ENCODE results near the gene LRCH1. TPM values are rescaled to one million over a fixed set of nuclear protein-coding genes. Genes with fewer than 3 reads are reported as not detected.

The LRCH1 gene
- total RNA-seq, 1 donor from 2014 or later, result 2.9 TPM

DNA sequence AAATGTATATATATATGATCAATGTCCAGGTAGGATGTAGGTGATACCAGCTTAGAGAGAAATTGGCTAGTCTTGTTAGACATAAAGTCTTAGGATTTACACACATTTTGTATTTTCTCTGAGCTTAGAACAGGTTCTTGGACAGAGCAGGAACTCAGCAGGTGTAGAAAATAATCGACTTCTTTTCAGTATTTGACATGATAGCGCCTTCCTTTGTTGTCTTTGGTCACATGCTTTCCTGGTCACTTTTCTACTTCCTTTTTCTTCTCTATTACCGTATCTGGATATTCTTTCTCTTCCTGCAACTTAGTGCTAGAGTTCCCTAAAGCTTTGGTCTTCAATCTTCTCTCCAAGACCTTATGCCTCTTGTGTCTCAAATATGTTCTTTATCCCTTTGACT is 107.4 kb downstream of the LRCH1 start:
- H3K36me3 ChIP-seq, result no peaks in the 10 kb centered on the region
- no peaks in the 10 kb centered on the region for H3K27me3 ChIP-seq
- no peak overlapping the region for H2AFZ ChIP-seq (replicated peaks)
- H3K79me2 ChIP-seq (ENCODE audit: low read depth), result no peaks in the 10 kb centered on the region
- H3K4me2 ChIP-seq, result no peak overlapping the region
- no peaks in the 10 kb centered on the region for H3K9me3 ChIP-seq (ENCODE audit: low read depth)
- H3K9ac ChIP-seq, result no peak overlapping the region
- Mint-ChIP-seq H3K27ac (no peak overlapping the region), H3K4me1 (peaks cover 25% of the 10 kb centered on the region), H3K36me3 (no peaks in the 10 kb centered on the region), H3K9me3 (no peaks in the 10 kb centered on the region), H3K4me3 (no peak overlapping the region), H3K27me3 (ENCODE audit: insufficient read depth, low read depth) (no peaks in the 10 kb centered on the region)
- TF ChIP-seq, protein P1, sequence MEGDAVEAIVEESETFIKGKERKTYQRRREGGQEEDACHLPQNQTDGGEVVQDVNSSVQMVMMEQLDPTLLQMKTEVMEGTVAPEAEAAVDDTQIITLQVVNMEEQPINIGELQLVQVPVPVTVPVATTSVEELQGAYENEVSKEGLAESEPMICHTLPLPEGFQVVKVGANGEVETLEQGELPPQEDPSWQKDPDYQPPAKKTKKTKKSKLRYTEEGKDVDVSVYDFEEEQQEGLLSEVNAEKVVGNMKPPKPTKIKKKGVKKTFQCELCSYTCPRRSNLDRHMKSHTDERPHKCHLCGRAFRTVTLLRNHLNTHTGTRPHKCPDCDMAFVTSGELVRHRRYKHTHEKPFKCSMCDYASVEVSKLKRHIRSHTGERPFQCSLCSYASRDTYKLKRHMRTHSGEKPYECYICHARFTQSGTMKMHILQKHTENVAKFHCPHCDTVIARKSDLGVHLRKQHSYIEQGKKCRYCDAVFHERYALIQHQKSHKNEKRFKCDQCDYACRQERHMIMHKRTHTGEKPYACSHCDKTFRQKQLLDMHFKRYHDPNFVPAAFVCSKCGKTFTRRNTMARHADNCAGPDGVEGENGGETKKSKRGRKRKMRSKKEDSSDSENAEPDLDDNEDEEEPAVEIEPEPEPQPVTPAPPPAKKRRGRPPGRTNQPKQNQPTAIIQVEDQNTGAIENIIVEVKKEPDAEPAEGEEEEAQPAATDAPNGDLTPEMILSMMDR (IDR thresholded peaks at IDR 0.05), result no peak
- no peak for TF ChIP-seq EZH2 (IDR thresholded peaks at IDR 0.05)
- TF ChIP-seq EZH2phosphoT487 (IDR thresholded peaks at IDR 0.05), result no peak
- H3K4me1 ChIP-seq, result peaks cover 30% of the 10 kb centered on the region
- no peak overlapping the region for H3K4me3 ChIP-seq
- H4K20me1 ChIP-seq (ENCODE audit: low read depth), result no peaks in the 10 kb centered on the region
- H3F3A ChIP-seq (ENCODE audit: low read depth), result no peaks in the 10 kb centered on the region
- DNase-seq (ENCODE audit: low spot score), result no peak
- H3K27ac ChIP-seq, result no peak overlapping the region

DNA sequence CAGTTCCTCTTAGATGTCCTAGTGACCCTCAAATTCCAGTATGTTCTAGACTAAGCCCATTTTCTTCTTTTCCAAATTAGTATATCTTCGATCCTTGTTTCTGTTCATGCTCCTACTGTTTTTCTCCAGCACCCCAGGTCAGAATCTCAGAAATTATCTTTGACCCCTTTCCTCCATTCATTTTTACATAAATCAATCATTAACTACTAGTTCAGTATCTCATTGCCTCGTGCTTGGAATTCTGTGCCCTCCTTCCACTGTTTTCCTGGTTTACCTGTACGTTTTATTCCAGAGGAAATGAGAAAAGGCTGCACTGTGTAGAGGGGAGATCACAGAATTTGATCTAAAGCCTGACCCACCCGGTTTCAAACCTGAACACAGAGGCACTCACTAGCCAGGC is 107.9 kb downstream of the LRCH1 start:
- Mint-ChIP-seq H3K27ac (no peak overlapping the region), H3K9me3 (no peaks in the 10 kb centered on the region), H3K4me1 (peaks cover 25% of the 10 kb centered on the region), H3K27me3 (ENCODE audit: insufficient read depth, low read depth) (no peaks in the 10 kb centered on the region), H3K36me3 (no peaks in the 10 kb centered on the region), H3K4me3 (no peak overlapping the region)
- Histone ChIP-seq H3K4me2 (no peak overlapping the region), H3F3A (ENCODE audit: low read depth) (no peaks in the 10 kb centered on the region), H3K9me3 (ENCODE audit: low read depth) (no peaks in the 10 kb centered on the region), H3K27ac (no peak overlapping the region), H3K36me3 (no peaks in the 10 kb centered on the region), H4K20me1 (ENCODE audit: low read depth) (no peaks in the 10 kb centered on the region), H3K27me3 (no peaks in the 10 kb centered on the region), H2AFZ (replicated peaks) (no peak overlapping the region), H3K79me2 (ENCODE audit: low read depth) (no peaks in the 10 kb centered on the region), H3K4me3 (no peak overlapping the region), H3K4me1 (peaks cover 32% of the 10 kb centered on the region), H3K9ac (no peak overlapping the region)
- no peak for TF ChIP-seq EZH2phosphoT487 (IDR thresholded peaks at IDR 0.05)
- no peak for TF ChIP-seq EZH2 (IDR thresholded peaks at IDR 0.05)
- TF ChIP-seq, protein P1 (IDR thresholded peaks at IDR 0.05), result no peak
- DNase-seq (ENCODE audit: low spot score), result no peak

DNA sequence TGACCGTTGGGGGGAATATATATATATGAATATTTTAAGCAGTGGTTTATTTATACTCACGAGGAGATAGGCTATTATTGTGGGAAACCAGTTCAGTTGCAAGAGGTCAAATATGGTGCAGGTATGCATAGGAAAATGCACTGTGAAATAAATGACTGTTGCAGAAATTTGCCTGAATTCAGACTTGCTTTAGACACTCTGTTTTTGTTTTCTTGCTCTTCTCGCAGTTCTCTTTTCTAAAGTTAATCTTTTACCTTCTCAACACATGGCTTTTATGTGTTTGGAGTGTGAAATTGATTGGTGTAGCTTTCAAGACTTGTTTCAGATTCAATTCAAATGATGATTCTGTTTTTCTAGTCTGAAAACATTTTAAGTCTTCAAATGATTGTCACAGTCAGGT is 109.7 kb downstream of the LRCH1 start:
- Mint-ChIP-seq H3K4me1 (peaks cover 34% of the 10 kb centered on the region), H3K4me3 (no peak overlapping the region), H3K27ac (no peak overlapping the region), H3K36me3 (no peaks in the 10 kb centered on the region), H3K27me3 (ENCODE audit: insufficient read depth, low read depth) (no peaks in the 10 kb centered on the region), H3K9me3 (no peaks in the 10 kb centered on the region)
- H3K27ac ChIP-seq, result no peak overlapping the region
- no peaks in the 10 kb centered on the region for H3K36me3 ChIP-seq
- no peaks in the 10 kb centered on the region for H4K20me1 ChIP-seq (ENCODE audit: low read depth)
- H3K4me3 ChIP-seq, result no peak overlapping the region
- no peaks in the 10 kb centered on the region for H3K27me3 ChIP-seq
- no peaks in the 10 kb centered on the region for H3K79me2 ChIP-seq (ENCODE audit: low read depth)
- DNase-seq (ENCODE audit: low spot score), result no peak
- H3K4me1 ChIP-seq, result peaks cover 37% of the 10 kb centered on the region
- TF ChIP-seq EZH2 (IDR thresholded peaks at IDR 0.05) (no peak), EZH2phosphoT487 (IDR thresholded peaks at IDR 0.05) (no peak)
- TF ChIP-seq, protein P1 (IDR thresholded peaks at IDR 0.05), result no peak
- H3K9ac ChIP-seq, result no peak overlapping the region
- H2AFZ ChIP-seq (replicated peaks), result no peak overlapping the region
- H3K9me3 ChIP-seq (ENCODE audit: low read depth), result no peaks in the 10 kb centered on the region
- no peak overlapping the region for H3K4me2 ChIP-seq
- H3F3A ChIP-seq (ENCODE audit: low read depth), result peaks cover 4% of the 10 kb centered on the region
